Esophagus muscularis mucosa (tissue), 4 donors: ENCODE data around the gene TMEM221. TPM values are rescaled to one million over a fixed set of nuclear protein-coding genes. Genes with fewer than 3 reads are reported as not detected.

Source experiments
- DNase-seq: peaks from one replicate; pipeline ENCODE4 v3.0.0-alpha.2; 2017; ENCODE audit errors: extremely low spot score
- H3K27ac ChIP-seq, 4 donors: fragments of 200-600 bp; sonication (generic); replicated peaks in 1 of 4; 1 replicate in 3 of 4; 2 replicates in 1 of 4; pipeline ENCODE4 v1.5.1; 2016 to 2019; ENCODE audit warnings: mild to moderate bottlenecking in 1 of 4
- H3K27me3 ChIP-seq, 4 donors: fragments of 200-600 bp; sonication (generic); one replicate each; pipeline versions ENCODE4 v1.5.1 to v1.6.0; 2016 to 2019
- H3K36me3 ChIP-seq, 4 donors: fragments of 200-600 bp; sonication (generic); one replicate each; pipeline ENCODE4 v1.5.1; 2016 to 2019
- H3K4me1 ChIP-seq, 4 donors: fragments of 200-600 bp; sonication (generic); one replicate each; pipeline ENCODE4 v1.5.1; 2016 to 2019
- H3K4me3 ChIP-seq, 4 donors: fragments of 200-600 bp; sonication (generic); 1 replicate in 2 of 4; 2 replicates in 2 of 4; pipeline ENCODE4 v1.5.1; 2016 to 2019; ENCODE audit warnings: mild to moderate bottlenecking in 4 of 4, moderate library complexity in 1 of 4
- H3K9me3 ChIP-seq, 4 donors: fragments of 200-600 bp; sonication (generic); 1 replicate in 3 of 4; 2 replicates in 1 of 4; pipeline ENCODE4 v1.5.1; 2016 to 2019
- EP300 ChIP-seq: sonication (generic); formaldehyde crosslinking; IDR thresholded peaks from one replicate; pipeline ENCODE4 v1.6.1; 2017; ENCODE audit warnings: antibody characterized with exemption
- POLR2A ChIP-seq: fragments of 450-650 bp; IDR thresholded peaks from one replicate; pipeline ENCODE4 v1.6.1; 2017; ENCODE audit warnings: antibody characterized with exemption, moderate library complexity, mild to moderate bottlenecking, low read depth
- POLR2AphosphoS5 ChIP-seq, 2 donors: sonication (generic); formaldehyde crosslinking; IDR thresholded peaks; one replicate each; pipeline ENCODE4 v1.6.1; 2017; ENCODE audit warnings: antibody characterized with exemption in 2 of 2
- WGBS: methylation state at CpG from one replicate; pipeline ENCODE4 v1.1.5; 2018; 5-methylcytosine and 5-hydroxymethylcytosine counted together
- intact Hi-C: fragments of 100-400 bp; cut with DNase I; formaldehyde crosslinking; loops from one replicate; pipeline ENCODE4 v1.15.1; 2023
- total RNA-seq, 4 donors: library from RNA; depleted of rRNA; stranded (reverse); fragments of >200 nt; gene quantifications; one replicate each; pipeline versions ENCODE4 v1.1.0 to v1.2.1, GENCODE V29; 2016
- TF ChIP-seq, protein P1 (sequence below), 3 experiments: fragments of 200-600 bp in 2 of 3; fragments of 450-650 bp in 1 of 3; sonication (generic) in 2 of 3; IDR thresholded peaks; one replicate each; pipeline ENCODE4 v1.5.1; 2017 to 2019; ENCODE audit warnings: antibody characterized with exemption in 3 of 3, mild to moderate bottlenecking in 2 of 3, moderate library complexity in 1 of 3

The TMEM221 gene
- total RNA-seq, 4 donors from 2014 or later: 0.26 to 0.75 TPM; not detected in 2

DNA sequence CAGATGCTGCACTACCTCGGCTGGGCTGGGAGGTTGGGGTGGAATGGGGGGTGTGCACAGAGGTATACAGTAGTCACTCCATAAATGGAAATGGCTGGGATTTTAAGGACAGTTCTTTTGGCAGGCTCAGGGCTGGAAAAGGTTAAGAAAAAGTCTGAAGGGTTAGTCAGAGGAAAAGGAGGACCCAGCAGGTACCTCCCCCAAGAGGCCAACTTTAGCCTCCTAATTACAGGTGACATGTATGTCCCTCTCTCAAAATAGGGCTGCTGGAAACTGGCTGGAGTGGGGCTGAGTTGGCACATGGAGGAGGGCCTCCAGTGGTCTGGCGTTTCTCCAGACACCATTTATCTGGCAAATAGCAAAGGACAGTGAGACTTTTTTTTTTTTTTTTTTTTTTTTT, 55.5 kb downstream of the TMEM221 start:
- Histone ChIP-seq H3K36me3 (no peaks in the 10 kb centered on the region), H3K4me1 (peaks cover 11 to 32% (median 29%) of the 10 kb centered on the region in 4 donors), H3K27me3 (peaks cover 0 to 78% (median 28%) of the 10 kb centered on the region in 4 donors), H3K4me3 (no peak overlapping the region), H3K27ac (no peak overlapping the region), H3K9me3 (peaks cover 0 to 11% (median 9%) of the 10 kb centered on the region in 4 donors)
- TF ChIP-seq POLR2A (no peak), EP300 (no peak), POLR2AphosphoS5 (IDR thresholded peaks at IDR 0.05) (no peak)
- TF ChIP-seq, protein P1, sequence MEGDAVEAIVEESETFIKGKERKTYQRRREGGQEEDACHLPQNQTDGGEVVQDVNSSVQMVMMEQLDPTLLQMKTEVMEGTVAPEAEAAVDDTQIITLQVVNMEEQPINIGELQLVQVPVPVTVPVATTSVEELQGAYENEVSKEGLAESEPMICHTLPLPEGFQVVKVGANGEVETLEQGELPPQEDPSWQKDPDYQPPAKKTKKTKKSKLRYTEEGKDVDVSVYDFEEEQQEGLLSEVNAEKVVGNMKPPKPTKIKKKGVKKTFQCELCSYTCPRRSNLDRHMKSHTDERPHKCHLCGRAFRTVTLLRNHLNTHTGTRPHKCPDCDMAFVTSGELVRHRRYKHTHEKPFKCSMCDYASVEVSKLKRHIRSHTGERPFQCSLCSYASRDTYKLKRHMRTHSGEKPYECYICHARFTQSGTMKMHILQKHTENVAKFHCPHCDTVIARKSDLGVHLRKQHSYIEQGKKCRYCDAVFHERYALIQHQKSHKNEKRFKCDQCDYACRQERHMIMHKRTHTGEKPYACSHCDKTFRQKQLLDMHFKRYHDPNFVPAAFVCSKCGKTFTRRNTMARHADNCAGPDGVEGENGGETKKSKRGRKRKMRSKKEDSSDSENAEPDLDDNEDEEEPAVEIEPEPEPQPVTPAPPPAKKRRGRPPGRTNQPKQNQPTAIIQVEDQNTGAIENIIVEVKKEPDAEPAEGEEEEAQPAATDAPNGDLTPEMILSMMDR (IDR thresholded peaks at IDR 0.05): no peak
- intact Hi-C loops: loop anchor here (5.0 kb wide), 1 partner anchor 101 kb away; no protein-coding TSS in a partner anchor
- WGBS: 58% methylated on average over 2 of the region's 2 CpGs
- no peak for DNase-seq

DNA sequence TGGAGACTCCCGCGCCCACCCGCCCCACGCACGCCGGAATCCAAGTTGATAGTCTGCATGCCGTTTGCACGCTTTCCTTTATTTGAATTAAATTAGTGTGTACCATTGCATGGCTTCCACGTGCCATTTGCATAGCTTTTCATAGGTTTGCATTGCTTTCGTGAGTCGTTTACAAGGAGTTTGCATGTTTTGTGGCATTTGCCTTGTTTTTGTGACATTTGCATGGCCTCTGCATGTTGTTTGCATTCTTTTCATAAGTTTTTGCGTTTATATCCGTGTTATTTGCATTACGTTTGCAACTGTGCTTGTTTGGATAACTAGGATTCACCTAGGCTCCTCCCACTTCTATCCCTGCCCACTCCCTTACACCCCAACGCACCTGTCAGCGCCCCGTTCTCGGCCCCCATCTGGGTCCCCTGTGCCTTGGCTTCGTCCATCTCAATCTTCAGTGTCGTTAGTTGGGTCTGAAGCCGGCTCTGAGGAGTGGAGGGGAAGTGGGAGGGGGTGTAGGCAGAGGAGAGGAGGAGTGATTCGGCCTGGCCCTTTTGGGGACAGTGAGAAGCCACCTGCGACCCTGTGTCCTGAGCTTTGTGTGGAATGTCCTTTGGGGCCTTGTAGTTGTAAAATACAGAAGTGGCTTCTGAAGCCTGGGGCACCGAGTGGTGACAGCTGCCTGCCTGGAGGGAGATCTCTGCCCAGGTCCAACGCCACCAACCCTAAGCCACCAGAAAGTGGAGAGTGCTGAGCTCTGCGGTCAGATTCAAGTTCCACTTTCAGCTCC, 56.9 kb downstream of the TMEM221 start:
- no peak overlapping the region for H3K27ac ChIP-seq
- peaks cover 0 to 72% (median 28%) of the 10 kb centered on the region in 4 donors for H3K27me3 ChIP-seq
- H3K9me3 ChIP-seq: peaks cover 0 to 11% (median 9%) of the 10 kb centered on the region in 4 donors
- intact Hi-C loops: loop anchor here (5.0 kb wide), 1 partner anchor 99 kb away; no protein-coding TSS in a partner anchor
- no peak for TF ChIP-seq POLR2AphosphoS5 (IDR thresholded peaks at IDR 0.05)
- TF ChIP-seq, protein P1 (IDR thresholded peaks at IDR 0.05): no peak
- TF ChIP-seq EP300: no peak
- TF ChIP-seq POLR2A: no peak
- H3K4me3 ChIP-seq: peak overlapping the region; percentile 44 to 61 (median 48)
- H3K36me3 ChIP-seq: no peaks in the 10 kb centered on the region
- no peak for DNase-seq
- H3K4me1 ChIP-seq: peaks cover 11 to 32% (median 29%) of the 10 kb centered on the region in 4 donors
- WGBS: 13% methylated on average over 22 of the region's 26 CpGs

DNA sequence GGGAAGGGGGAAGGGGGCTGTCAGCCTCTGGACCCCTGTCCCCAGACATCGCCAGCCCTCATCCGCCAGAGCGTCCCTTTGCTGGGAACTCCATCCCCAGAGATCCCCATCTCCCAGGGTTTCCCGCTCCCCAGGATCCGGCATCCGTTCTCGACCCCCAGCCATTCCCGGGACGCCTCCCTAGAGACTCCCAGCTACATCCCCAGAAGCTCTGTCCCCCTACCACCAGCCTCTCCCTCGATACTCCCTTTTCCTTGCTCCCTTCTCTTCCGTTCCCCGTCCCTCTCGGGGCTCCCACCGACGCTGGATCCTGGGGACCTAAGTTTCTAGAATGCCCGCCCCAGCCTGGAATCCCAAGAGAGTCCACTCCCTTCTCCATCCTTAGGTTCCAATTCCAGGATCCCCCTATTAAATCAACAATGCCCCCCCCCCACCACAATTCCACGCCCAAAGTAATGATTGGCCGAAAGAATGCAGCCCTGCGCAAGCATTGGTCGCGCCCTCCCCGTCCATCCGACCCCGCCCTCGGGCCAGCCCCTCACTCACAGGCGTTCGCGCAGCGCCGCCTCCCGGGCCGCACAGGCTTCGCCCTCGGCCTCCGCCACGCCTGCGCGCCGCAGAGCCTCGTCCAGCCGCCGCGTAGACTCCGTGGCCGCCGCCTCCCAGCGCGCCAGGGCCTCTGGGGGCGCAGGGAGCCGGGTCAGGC, 57.6 kb downstream of the TMEM221 start:
- Histone ChIP-seq H3K9me3 (peaks cover 0 to 11% (median 9%) of the 10 kb centered on the region in 4 donors), H3K4me3 (peak overlapping the region; percentile 44 to 61 (median 48)), H3K4me1 (peaks cover 11 to 34% (median 30%) of the 10 kb centered on the region in 4 donors), H3K27ac (no peak overlapping the region), H3K27me3 (peaks cover 0 to 76% (median 28%) of the 10 kb centered on the region in 4 donors), H3K36me3 (no peaks in the 10 kb centered on the region)
- WGBS: 0% methylated on average over 37 of the region's 50 CpGs
- TF ChIP-seq EP300 (no peak), POLR2AphosphoS5 (IDR thresholded peaks at IDR 0.05) (peak in 1 of 2 donors; percentile 44), POLR2A (no peak)
- TF ChIP-seq, protein P1 (IDR thresholded peaks at IDR 0.05): peak; percentile 59 to 74 (median 73)
- DNase-seq: peak; percentile 95
- intact Hi-C loops: loop anchor here (5.0 kb wide), 1 partner anchor 99 kb away; no protein-coding TSS in a partner anchor

DNA sequence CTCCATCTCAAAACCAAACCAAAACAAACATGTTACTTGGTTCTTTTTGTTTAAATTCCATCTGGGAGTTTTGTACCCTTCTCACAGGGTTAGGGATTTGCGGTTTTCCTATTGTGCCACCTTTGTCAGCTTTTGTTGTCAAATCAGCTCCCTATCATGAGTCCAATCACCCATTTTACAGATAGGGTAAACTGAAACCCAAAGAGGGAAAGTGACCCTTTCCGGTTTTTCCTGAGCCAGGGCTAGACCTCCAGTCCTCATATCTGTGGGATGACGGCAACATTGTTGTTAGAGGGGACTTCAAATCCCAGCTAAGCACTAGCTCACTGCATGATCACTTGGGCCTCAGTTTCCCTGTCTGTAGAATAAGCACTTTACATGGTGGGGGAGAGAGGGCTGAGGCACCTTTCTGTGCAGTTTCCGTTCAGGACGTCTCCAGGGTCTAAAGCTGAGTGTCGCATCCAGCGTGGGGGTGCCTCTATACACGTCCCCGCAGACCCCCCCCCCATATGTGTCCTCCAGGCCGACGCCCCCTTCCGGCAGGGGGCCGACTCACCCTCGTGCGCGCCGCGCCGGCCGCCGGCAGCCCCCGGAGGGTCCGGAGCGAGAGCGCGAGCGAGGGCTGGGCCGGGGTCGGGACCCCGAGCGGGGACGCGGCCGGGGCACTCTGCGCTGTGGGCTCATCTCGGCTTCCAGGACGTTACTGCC, 58.4 kb downstream of the TMEM221 start:
- intact Hi-C loops: loop anchor here (5.0 kb wide), 1 partner anchor 98 kb away; no protein-coding TSS in a partner anchor
- DNase-seq: no peak
- Histone ChIP-seq H3K9me3 (peaks cover 0 to 11% (median 9%) of the 10 kb centered on the region in 4 donors), H3K27ac (no peak overlapping the region), H3K27me3 (peaks cover 0 to 74% (median 28%) of the 10 kb centered on the region in 4 donors), H3K36me3 (no peaks in the 10 kb centered on the region), H3K4me1 (peaks cover 11 to 36% (median 30%) of the 10 kb centered on the region in 4 donors), H3K4me3 (peak overlapping the region; percentile 44 to 61 (median 48))
- TF ChIP-seq EP300 (no peak), POLR2AphosphoS5 (IDR thresholded peaks at IDR 0.05) (no peak), POLR2A (no peak)
- TF ChIP-seq, protein P1 (IDR thresholded peaks at IDR 0.05): no peak
- WGBS: 10% methylated on average over 20 of the region's 37 CpGs
